Right ventricle myocardium superior (tissue), 1 donor: ENCODE measurements around the gene RALB. TPM values are rescaled to one million over a fixed set of nuclear protein-coding genes. Genes with fewer than 3 reads are reported as not detected.

Experiments
- ATAC-seq: fragments of 200-7000 bp; cut with Tn5 transposase; one replicate; pipeline ENCODE4 v1.9.1; 2020; ENCODE audit warnings: mild to moderate bottlenecking; ENCODE audit not compliant: poor library complexity
- DNase-seq: peaks from one replicate; pipeline ENCODE4 v3.0.0-alpha.2; 2020
- intact Hi-C: fragments of 100-400 bp; cut with DNase I; formaldehyde crosslinking; loops from one replicate; pipeline ENCODE4 v1.11.2; 2022
- total RNA-seq: library from RNA; stranded (reverse); fragmentation: NEBNext Ultra II Directional; extraction: Animal tissue kit (Norgen Biotek cat#: 25700); gene quantifications from one replicate; pipeline ENCODE4 v1.2.1, GENCODE V29; 2021
- donor health status: DM: no; HTN: yes; CAD: no; lungs with severe emphysema.

RALB gene
- total RNA-seq, 1 donor from 2014 or later = 48.8 TPM

GRCh38 chr2:120238728-120239487 is 13.7 kb upstream of the RALB start:
- DNase-seq (no peak), ATAC-seq (peak; percentile 59)
- intact Hi-C loops = no loop called here

GRCh38 chr2:120239488-120240287 is 13.0 kb upstream of the RALB start:
- peak; percentile 34 for ATAC-seq
- DNase-seq = no peak

GRCh38 chr2:120240901-120241429 is 11.7 kb upstream of the RALB start:
- intact Hi-C loops = no loop called here
- ATAC-seq (no peak), DNase-seq (no peak)

More at GRCh38 chr2:120239488-120240287, 13.0 kb upstream of the RALB start:
- intact Hi-C loops = no loop called here

GRCh38 chr2:120241684-120242083 is 11.0 kb upstream of the RALB start:
- ATAC-seq (no peak), DNase-seq (no peak)
- intact Hi-C loops = no loop called here

- intact Hi-C loops = no loop called here
- DNase-seq (no peak), ATAC-seq (no peak)
Measured at GRCh38 chr2:120243211-120243610, 9.4 kb upstream of the RALB start.

GRCh38 chr2:120243875-120244553 is 8.6 kb upstream of the RALB start:
- intact Hi-C loops = no loop called here
- ATAC-seq = no peak

GRCh38 chr2:120244656-120245519 is 7.8 kb upstream of the RALB start:
- no peak for DNase-seq
- no peak for ATAC-seq
- intact Hi-C loops = no loop called here

More at GRCh38 chr2:120243875-120244553, 8.6 kb upstream of the RALB start:
- no peak for DNase-seq

- no peak for DNase-seq
- intact Hi-C loops = no loop called here
- ATAC-seq = peak; percentile 48
Measured at GRCh38 chr2:120245520-120246332, 6.9 kb upstream of the RALB start.

- intact Hi-C loops = no loop called here
- no peak for DNase-seq
Measured at GRCh38 chr2:120246546-120247300, 5.9 kb upstream of the RALB start.

GRCh38 chr2:120247851-120248250 is 4.8 kb upstream of the RALB start:
- DNase-seq = no peak
- no peak for ATAC-seq
- intact Hi-C loops = no loop called here

More at GRCh38 chr2:120246546-120247300, 5.9 kb upstream of the RALB start:
- ATAC-seq = no peak

GRCh38 chr2:120250640-120251039 is 2.0 kb upstream of the RALB start:
- intact Hi-C loops = no loop called here
- ATAC-seq (no peak), DNase-seq (no peak)

GRCh38 chr2:120251078-120251477 is 1.6 kb upstream of the RALB start:
- intact Hi-C loops = no loop called here
- DNase-seq (no peak), ATAC-seq (no peak)

GRCh38 chr2:120251880-120252224 is 800 bp upstream of the RALB start:
- intact Hi-C loops = no loop called here

GRCh38 chr2:120253021-120253882 is 600 bp downstream of the RALB start:
- ATAC-seq = peak; percentile 80
- DNase-seq = peak; percentile 94
- intact Hi-C loops = no loop called here

More at GRCh38 chr2:120251880-120252224, 800 bp upstream of the RALB start:
- no peak for DNase-seq
- peak; percentile 1 for ATAC-seq

GRCh38 chr2:120254178-120254577 is 1.5 kb downstream of the RALB start:
- intact Hi-C loops = no loop called here
- ATAC-seq = no peak
- DNase-seq = no peak

GRCh38 chr2:120255071-120255470 is 2.4 kb downstream of the RALB start:
- intact Hi-C loops = no loop called here
- ATAC-seq (no peak), DNase-seq (no peak)
